Raji (cell line): ENCODE measurements around the gene CLEC18A.

Experiments used
- POLR2A ChIP-seq: IDR thresholded peaks from 2 replicates; pipeline ENCODE4 v1.6.1; 2011; ENCODE audit warnings: low read depth, low read length, control low read depth; ENCODE audit not compliant: insufficient read depth

CLEC18A gene

GRCh38 chr16:69926241-69926640, 24.9 kb upstream of the CLEC18A start:
- no peak for TF ChIP-seq POLR2A

DNA sequence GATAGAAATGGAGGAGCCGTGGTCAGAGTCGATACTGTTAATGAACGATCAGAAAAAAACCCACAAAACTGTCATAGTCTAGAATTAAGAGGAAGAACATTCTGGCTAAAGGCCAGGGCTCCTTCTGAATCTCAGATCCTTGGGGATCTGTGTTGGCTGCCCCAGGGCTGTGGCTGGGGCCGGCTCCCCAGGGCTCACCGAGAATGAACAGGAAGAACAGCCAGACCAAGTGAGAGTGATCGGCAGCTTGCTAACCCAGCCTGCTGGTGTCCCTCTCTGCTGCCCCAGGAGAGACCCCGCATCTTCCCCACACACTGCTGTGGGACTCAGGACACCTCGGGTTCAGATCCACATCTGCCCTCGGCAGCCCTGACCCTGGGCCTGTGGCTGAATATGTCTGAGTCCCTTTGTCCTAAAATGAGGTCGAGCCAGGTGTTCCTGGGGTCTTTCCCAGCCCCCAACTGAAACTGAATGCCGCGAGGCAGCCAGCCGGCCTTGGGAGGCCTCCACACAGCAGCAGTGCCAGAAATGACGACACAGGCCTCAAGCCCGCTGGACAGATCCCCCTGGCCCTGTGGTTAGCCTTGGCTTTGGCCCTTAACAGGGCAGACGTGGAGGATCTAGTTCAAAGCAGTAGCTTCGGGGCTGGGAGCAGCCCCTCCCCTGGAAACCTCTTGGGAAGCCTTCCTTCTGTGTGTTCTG, 23.9 kb upstream of the CLEC18A start:
- TF ChIP-seq POLR2A = no peak

GRCh38 chr16:69928856-69929400, 22.2 kb upstream of the CLEC18A start:
- TF ChIP-seq POLR2A = no peak

- no peak for TF ChIP-seq POLR2A
Measured at GRCh38 chr16:69929480-69929879, 21.7 kb upstream of the CLEC18A start.

DNA sequence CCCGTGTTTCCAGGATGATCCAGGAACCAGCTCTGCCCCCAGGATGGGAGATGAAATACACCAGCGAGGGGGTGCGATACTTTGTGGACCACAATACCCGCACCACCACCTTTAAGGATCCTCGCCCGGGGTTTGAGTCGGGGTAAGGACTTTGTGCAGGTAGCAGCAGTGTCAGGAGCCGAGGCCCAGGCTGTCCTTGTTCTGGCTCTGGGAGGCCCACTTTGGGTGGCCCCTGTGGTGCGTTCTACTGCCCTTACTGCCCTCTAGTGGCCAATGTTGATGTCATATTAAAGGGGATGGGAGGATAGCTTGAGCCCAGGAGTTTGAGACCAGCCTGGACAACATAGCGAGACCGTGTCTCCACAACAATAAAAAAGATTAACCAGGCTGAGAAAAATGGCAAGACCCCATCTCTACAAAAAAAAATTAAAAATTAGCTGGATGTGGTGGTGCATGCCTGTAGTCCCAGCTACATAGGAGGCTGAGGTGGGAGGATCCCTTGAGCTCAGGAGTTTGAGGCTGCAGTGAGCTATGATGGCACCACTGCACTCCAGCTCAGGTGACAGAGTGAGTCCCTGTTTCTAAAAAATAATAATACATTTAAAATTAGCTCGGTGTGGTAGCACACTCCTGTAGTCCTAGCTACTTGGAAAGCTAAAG, 20.9 kb upstream of the CLEC18A start:
- TF ChIP-seq POLR2A = no peak

GRCh38 chr16:69931631-69932030, 19.5 kb upstream of the CLEC18A start:
- no peak for TF ChIP-seq POLR2A

DNA sequence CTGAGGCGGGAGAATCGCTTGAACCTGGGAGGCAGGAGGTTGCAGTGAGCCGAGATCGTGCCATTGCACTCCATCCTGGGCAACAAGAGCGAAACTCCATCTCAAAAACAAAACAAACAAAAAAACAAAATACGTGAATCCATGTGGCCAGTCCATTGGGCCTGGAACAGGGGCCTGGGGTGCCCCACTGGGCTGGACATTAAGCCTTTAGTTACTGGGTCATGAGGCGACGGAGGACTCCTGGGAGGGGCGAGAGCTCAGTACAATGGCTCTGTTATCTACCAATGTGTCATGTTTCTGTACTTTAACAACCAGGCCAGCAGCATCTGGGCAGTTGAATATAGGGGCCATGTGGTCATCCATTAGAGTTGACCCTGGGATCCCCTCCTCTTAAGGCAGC, 18.9 kb upstream of the CLEC18A start:
- no peak for TF ChIP-seq POLR2A

GRCh38 chr16:69932691-69933392, 18.3 kb upstream of the CLEC18A start:
- no peak for TF ChIP-seq POLR2A

- no peak for TF ChIP-seq POLR2A
Measured at GRCh38 chr16:69934044-69934443, 17.1 kb upstream of the CLEC18A start.

DNA sequence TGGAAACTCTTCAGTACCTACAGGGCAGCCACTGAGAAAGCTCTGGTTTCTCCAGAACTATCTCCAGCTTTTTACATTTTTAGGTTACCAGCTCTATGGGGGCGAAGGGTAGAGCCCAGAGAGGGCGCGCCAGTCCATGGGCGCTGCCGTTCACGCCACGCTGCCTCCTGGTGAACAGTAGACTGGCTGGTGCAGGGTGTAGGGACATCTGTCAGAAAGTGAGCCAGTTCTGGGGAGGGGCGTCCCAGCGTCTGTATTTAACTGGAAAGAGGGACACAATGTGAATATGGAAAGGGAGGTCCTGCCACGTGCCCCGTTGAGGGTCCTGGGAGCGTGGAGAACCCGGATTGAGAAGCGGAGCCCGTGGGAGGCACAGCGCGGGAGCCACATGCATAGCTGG, 16.4 kb upstream of the CLEC18A start:
- TF ChIP-seq POLR2A = no peak

- TF ChIP-seq POLR2A = no peak
Measured at GRCh38 chr16:69935278-69935711, 15.8 kb upstream of the CLEC18A start.

GRCh38 chr16:69935740-69936139, 15.4 kb upstream of the CLEC18A start:
- TF ChIP-seq POLR2A = no peak

DNA sequence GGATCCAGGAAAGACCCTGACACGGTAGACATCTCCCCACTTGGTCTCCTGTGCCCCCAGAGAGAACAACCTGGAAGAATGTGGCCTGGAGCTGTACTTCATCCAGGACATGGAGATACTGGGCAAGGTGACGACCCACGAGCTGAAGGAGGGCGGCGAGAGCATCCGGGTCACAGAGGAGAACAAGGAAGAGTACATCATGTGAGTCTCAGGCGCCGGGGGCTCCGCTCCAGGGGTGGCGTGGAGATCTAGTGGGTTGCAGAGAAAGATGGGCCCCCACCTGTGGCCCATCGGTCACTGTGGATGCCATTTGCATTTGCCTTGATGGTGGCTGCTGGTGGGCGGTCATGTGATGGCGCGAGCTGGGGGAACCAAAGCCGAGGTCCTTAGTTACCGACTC, 14.9 kb upstream of the CLEC18A start:
- TF ChIP-seq POLR2A = no peak

DNA sequence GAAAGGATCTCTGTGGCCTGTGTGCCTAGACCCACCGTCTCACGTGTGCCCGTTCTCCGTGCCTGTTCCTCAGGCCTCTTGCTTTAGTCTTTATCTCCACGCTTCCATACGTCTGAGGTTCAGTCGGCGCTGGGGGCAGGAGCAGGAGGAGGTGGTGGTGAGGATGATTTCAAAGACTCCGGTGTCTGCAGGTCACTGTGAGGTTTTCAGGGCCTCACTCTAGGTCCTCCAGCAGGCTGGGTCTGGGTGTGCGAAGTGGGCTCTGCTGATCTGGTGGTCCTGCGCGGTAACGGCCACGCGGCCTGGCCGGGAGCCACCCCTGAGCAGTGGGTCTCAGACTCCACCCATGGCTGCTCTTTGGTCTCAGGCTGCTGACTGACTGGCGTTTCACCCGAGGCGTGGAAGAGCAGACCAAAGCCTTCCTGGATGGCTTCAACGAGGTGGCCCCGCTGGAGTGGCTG, 14.4 kb upstream of the CLEC18A start:
- no peak for TF ChIP-seq POLR2A

GRCh38 chr16:69937465-69937951, 13.6 kb upstream of the CLEC18A start:
- TF ChIP-seq POLR2A = no peak
